Measurements from ENCODE around the gene RGS6.

GRCh38 chr14:72402377-72402772 lies 470.1 kb downstream of the RGS6 start:
- TF ChIP-seq POLR2AphosphoS5 (IDR thresholded peaks at IDR 0.05; ENCODE audit: low read depth, low read length) (no peak), POLR2A (IDR thresholded peaks at IDR 0.05; ENCODE audit: low read depth, low read length) (no peak), TAF1 (IDR thresholded peaks at IDR 0.05; ENCODE audit: borderline replicate concordance, low read depth, low read length) (no peak)

All from GM12892 (cell line).